ENCODE data around the gene TCERG1.
"Not testable (repeated sequence)": the region's sequence is repeated elsewhere in the genome, so short reads cannot be mapped to it uniquely, and the experiment has no call there.

TCERG1 gene

DNA sequence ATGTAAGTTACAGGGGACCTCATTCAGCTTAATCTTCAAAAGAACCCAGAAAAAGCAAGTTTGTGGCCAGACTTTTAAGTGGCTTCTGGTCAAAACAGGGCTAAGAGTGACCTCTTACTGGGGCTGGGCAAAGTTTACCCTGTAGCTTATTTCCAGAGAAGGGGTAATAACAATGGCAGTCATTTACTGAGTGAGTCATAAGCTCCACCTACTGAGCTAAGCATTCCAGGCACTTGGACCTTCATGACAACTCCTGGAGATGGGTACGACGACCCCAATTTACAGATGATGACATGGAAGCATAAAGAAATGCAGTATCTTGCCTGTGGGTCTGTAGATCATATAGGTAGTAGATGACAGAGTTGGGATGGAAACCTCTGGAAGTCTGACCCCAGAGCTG, 73.6 kb downstream of the TCERG1 start:
- no peak for DNase-seq (ENCODE audit: low read depth in 2 of 2)

GRCh38 chr5:146521403-146522106, 74.4 kb downstream of the TCERG1 start:
- DNase-seq (ENCODE audit: low read depth in 2 of 2), result no peak

- no peak for DNase-seq (ENCODE audit: low read depth in 2 of 2)
Measured at GRCh38 chr5:146523698-146524097, 76.6 kb downstream of the TCERG1 start.

- no peak for DNase-seq (ENCODE audit: low read depth in 2 of 2)
Measured at GRCh38 chr5:146527785-146528184, 80.7 kb downstream of the TCERG1 start.

GRCh38 chr5:146528236-146528635, 81.1 kb downstream of the TCERG1 start:
- no peak for DNase-seq (ENCODE audit: low read depth in 2 of 2)

- no peak for DNase-seq (ENCODE audit: low read depth in 2 of 2)
Measured at GRCh38 chr5:146529984-146530383, 82.9 kb downstream of the TCERG1 start.

DNA sequence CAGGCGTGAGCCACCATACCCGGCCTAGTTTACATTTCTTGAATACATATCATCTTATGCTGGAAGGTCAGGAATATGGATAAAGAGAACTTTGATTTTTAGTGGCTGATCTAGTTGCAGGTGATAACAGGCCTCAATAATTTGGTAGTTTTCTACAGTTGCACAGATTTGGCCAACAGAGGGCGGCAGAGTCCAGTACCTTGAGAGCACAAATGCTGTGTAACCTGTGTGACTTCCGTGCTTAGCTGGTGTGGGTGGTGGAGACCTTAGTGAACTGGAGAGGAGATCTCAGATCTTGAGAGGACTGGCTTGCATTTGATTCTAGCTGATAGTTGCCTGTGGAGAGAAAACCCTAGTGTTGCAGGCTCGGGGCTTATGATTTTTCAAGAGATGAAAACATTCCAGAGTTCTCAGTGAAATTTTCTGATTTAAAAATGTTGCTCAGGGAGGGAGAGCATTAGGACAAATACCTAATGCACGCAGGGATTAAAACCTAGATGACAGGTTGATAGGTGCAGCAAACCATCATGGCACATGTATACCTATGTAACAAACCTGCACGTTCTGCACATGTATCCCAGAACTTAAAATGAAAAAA, 86.2 kb downstream of the TCERG1 start:
- DNase-seq (ENCODE audit: low read depth in 2 of 2), result peak; percentile 40 to 55

DNA sequence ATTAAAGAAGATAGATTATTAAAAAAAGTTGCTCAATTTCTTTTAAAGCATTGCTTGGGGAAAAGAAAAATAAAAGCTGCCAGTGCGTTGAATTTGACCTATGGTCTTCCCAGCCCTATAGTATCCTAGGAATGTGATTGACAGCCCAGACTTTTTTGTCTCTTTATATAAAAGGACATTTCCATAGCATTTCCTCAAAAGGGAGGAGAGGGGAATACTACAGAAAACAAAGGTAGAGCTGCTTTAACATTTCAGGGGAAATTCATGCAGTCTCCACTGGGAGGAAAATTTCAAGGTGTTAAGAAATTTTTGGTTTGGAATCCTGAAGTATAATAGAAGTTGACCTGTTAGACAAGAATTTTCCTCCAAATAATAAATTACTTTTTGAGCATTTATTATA, 86.7 kb downstream of the TCERG1 start:
- DNase-seq (ENCODE audit: low read depth in 2 of 2), result no peak

- DNase-seq (ENCODE audit: low read depth in 2 of 2), result no peak
Measured at GRCh38 chr5:146538432-146538831, 91.3 kb downstream of the TCERG1 start.

DNA sequence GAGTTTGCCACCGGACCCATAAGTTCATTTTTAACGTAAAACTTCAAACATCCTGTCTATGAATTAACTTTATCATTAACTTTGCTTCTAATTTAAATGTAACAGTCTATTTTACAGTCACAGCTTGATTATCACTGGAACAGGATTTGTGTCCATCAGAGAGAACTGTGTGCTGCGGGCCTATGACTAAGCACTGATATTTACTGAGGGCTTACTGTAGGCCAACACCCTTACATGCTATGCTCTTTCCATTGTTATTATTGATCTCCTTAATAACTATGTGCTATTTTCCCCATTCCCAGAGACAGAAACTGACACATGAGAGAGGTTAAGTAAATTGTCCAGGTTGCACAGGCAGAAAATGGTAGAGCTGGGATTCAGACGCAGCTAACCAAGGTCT, 92.8 kb downstream of the TCERG1 start:
- no peak for DNase-seq (ENCODE audit: low read depth in 2 of 2)

DNA sequence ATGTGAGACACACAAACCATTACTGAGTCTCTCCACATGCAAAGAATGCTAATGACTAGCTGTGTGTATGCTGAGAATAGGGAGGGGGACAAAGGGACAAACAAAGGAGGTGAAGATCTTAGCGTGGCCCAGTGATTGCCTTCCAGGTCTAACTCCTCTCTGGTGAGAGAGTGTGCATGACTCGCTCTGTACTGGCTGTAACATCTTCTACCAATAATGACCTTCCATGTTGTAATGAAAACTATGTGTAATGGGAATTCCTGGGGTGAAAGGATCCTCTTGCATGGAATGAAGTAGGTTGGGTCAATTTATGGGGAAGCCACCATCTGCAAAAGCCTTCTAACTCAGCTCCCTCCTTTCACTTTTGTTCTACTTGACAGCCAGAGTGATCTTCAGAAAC, 93.3 kb downstream of the TCERG1 start:
- no peak for DNase-seq (ENCODE audit: low read depth in 2 of 2)

GRCh38 chr5:146541958-146542849, 95.1 kb downstream of the TCERG1 start:
- DNase-seq (ENCODE audit: low read depth in 2 of 2), result peak; percentile 21 to 46

DNA sequence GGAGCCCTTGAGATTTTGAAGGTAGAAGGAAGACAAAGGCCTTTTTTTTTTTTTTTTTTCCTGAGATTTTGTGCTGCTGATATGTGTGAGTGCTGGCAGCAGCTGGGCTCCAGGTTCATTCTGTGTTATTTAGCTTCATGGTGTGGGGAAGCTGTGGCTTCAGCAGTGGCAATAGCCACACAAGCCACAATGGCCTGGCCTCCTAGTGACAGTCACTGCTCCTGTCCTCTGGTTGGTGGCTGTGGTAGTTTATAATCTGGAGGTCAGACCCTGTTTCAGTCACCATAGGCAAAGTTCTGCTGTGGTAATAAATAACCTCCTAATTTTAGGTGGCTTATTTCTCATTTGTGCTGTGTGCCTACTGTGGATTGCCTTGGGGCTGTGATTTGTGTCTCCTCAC, 97.1 kb downstream of the TCERG1 start:
- DNase-seq (ENCODE audit: low read depth in 2 of 2), result no peak

DNA sequence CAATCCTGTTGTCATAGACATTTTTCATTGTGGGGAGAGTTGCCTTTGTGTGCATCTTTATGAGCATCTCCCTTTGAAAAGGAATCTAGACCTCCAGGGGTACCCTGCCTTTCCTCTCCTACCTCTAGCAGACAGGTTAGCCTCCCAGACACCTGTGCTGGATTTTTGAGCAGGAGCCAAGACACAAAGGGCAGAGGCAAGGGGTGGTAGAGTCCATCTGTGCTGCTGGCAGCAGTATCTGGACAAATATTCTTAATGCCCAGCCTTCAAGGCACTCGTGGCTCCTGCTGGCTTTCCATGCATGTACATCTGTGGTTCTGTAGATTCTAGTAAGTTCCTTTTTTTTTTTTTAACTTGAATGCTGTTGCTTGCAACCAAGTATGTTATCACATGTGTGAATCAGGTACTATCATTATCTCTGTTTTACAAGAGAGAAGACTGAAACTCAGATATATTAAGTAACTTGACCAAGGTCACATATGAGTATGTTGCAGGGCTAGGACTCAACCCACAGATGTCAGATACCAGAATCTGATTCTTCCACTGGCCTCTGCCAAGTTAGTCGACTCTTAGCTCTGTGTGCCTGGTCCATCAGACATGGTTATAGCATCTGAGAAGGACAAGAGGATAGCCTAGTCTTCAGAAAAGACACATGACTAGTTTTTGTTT, 101.8 kb downstream of the TCERG1 start:
- DNase-seq (ENCODE audit: low read depth in 2 of 2), result no peak

- no peak for DNase-seq (ENCODE audit: low read depth in 2 of 2)
Measured at GRCh38 chr5:146549615-146550014, 102.5 kb downstream of the TCERG1 start.

DNA sequence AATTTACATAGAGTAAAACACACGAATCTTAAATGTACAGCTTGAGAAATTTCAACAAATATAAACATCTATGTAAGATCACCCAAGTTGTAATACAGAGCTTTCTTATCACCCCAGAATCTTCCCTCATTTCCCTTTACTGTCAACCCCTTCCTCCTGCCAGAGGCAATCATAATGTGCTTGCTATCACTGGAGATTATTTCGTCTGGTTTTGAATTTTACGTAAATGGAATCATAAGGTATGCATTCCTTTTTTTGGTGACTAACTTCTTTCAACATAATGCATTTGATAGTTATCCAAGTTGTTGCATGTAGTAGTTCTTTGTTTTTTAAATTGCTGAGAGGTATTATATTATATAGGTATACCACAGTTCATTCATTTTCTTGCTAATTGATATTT, 106.3 kb downstream of the TCERG1 start:
- DNase-seq (ENCODE audit: low read depth in 2 of 2), result no peak

GRCh38 chr5:146556884-146557283, 109.8 kb downstream of the TCERG1 start:
- not testable (repeated sequence) for DNase-seq (ENCODE audit: low read depth in 2 of 2)

- DNase-seq (ENCODE audit: low read depth in 2 of 2), result no peak
Measured at GRCh38 chr5:146560205-146560812, 113.2 kb downstream of the TCERG1 start.

All from stimulated activated CD4-positive, alpha-beta T cell treated with anti-CD3 and anti-CD28 coated beads, Interleukin-1b, Interleukin-23, amount 100 ng/mL, for 1 hour (primary cell).